Kidney tubule cell (primary cell): ENCODE measurements around the gene BAZ2B.
"Not testable (repeated sequence)": the region's sequence is repeated elsewhere in the genome, so short reads cannot be mapped to it uniquely, and the experiment has no call there.

ENCODE experiments used
- DNase-seq: peaks from one replicate; pipeline ENCODE4 v3.0.0-alpha.2; 2018; ENCODE audit warnings: low spot score

Gene BAZ2B, protein sequence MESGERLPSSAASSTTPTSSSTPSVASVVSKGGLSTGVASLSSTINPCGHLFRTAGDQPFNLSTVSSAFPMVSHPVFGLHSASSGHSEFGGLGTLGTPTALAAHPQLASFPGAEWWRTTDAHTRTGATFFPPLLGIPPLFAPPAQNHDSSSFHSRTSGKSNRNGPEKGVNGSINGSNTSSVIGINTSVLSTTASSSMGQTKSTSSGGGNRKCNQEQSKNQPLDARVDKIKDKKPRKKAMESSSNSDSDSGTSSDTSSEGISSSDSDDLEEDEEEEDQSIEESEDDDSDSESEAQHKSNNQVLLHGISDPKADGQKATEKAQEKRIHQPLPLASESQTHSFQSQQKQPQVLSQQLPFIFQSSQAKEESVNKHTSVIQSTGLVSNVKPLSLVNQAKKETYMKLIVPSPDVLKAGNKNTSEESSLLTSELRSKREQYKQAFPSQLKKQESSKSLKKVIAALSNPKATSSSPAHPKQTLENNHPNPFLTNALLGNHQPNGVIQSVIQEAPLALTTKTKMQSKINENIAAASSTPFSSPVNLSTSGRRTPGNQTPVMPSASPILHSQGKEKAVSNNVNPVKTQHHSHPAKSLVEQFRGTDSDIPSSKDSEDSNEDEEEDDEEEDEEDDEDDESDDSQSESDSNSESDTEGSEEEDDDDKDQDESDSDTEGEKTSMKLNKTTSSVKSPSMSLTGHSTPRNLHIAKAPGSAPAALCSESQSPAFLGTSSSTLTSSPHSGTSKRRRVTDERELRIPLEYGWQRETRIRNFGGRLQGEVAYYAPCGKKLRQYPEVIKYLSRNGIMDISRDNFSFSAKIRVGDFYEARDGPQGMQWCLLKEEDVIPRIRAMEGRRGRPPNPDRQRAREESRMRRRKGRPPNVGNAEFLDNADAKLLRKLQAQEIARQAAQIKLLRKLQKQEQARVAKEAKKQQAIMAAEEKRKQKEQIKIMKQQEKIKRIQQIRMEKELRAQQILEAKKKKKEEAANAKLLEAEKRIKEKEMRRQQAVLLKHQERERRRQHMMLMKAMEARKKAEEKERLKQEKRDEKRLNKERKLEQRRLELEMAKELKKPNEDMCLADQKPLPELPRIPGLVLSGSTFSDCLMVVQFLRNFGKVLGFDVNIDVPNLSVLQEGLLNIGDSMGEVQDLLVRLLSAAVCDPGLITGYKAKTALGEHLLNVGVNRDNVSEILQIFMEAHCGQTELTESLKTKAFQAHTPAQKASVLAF (N-terminal part only)

DNA sequence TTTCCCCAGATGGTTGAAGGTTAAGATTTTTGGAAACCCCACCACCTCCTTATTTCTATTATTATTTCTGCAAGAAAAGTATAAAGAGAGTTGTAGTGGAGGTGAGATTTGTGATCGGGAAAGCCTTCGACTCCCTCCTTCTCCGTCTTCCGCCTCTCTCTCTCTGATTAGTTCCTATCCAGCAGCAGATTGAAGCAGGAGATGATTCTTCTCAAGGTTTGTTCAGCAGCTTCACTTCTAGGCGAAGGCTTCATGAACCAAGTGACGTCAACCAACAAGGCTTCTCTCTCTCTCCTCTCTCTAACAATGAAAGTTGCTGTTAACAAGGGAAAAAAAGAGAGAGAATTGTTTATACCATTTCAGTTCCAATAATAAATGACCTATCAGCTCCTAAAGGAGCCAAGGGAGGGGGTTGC, at the start of gene BAZ2B:
TSS of gene BAZ2B (minus strand) at position 263 of the 416 bp plus-strand sequence. CDS start 137,829 bp downstream, outside the sequence.
- peak; percentile 87 for DNase-seq

DNA sequence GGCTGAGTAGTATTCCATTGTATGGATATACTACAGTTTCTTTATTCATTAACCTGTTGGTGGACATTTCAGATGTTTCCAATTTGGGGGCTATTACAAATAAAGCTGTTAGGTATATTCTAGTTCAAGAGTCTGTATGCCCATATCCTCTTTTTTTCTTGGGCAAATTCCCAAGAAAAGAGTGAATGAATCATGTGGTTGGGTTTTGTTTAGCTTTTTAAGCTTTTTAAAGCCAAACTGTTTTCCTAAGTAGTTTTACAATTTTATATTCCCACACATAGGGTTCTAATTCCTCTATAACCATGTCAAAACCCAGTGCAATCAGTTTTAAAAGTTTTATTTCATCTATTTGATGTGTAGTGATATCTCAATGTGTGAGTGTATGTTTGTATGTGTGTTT, 44.9 kb upstream of the BAZ2B start:
- no peak for DNase-seq

DNA sequence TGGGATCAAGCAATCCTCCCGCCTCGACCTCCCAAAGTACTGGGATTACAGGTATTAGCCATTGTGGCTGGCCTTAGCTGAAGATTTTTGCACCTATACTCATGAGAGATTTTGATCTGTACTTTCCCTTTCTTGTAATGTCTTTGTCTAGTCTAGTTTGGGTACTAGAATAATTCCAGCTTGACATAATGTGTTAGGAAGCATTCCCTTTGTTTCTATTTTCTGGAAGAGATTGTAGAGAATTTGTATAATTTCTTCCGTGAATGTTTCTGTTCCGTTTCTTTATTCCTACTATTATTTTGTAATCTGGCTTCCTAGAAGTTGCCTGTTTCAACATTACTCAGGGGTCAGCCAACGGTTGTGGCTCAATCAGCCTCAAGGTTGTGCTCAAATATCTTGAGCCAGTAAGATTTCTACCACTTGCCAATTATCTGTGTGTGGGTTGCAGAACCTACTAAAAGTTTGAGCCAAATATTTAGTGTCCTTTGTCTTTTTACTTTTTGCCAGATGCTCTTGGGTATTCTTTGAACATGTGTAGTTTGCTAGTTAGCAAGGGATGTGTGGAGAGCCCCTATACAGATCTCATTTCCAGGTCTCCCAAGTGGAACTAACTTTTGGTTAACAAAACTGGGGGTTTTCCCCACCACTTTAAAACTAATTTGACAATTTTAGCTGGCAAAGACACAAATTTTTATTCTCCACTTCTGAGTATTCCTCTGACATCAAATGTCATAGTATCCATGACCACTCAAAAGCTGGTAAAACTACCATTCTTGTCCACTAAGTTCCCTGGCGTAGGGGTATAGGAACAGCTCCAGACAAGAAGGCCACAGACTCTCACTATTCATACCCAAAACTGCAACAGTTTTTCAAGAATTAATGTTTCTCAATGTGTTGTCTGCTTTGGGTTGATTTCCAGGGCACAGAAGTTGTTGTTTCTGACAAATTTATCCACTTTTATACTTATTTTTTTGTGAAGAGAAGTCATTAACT, 42.8 kb upstream of the BAZ2B start:
- no peak for DNase-seq

DNA sequence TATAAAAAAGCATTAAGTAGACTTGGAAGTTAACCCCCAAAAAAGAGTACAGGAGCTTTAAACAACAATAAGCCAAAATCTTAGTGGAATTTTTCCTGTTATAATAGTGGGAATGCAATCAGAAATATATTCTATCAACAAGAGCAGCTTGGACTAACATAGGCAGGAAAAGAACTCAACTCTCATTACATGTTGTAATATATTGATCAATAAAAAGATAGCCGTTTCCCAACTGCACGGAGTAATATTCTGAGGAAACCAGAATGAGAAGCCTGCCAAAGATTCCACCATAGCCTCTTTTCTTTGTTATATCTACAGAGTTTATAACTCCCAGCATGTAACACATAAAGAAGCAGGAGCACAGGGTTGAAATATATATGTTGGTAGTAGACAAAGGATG, 37.6 kb upstream of the BAZ2B start:
- DNase-seq, result no peak

DNA sequence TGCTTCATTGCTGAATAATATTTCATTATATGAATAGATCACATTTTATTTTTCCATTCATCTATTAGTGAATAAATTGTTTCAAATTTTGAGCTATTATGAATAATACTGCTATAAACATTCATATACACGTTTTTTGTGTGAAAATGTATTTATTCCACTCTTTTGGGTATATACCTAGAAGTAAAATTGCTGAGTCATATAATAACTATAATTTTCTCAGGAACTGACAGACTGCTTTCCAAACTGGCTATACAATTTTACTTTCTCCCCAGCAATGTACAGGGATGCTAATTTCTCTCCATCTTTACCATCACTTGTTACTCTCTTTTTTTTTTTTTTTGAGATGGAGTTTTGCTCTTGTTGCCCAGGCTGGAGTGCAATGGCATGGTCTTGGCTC, 35.5 kb upstream of the BAZ2B start:
- DNase-seq, result no peak

DNA sequence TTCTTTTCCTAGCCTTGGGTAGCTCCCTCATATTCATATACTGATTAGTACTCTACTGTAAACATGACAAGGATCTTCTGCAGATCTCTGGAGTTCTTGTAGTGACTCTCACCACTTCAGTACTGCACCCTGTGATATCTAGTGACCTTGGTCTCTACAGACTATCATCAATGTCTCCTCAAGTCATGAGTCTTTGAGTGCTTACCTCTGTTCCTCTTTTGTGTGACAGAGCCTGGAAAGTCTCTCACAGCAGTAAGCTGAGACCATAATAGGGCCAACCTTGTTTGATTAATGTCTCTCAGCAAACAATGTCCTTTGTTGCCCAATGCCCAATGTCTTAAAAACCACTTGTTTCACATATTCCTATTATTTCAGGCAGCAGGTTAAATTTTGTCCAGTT, 34.2 kb upstream of the BAZ2B start:
- DNase-seq, result no peak

DNA sequence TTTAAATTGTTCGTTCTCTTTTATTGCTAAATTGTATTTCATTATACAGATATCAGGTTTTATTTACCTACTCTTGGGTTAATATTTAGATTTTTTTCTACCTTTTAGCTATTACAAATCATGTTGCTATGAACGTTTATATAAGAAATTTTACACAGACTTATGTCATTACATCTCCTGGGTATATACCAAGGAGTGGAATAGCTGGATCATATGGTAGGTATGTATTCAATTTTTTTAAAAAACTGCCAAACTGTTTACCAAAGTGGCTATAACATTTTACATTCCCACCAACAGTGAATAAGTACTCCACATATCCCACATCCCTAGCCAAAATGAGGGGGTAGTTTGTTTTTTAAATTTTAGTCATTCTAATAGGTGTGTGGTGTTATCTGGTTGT, 32.3 kb upstream of the BAZ2B start:
- DNase-seq, result no peak

DNA sequence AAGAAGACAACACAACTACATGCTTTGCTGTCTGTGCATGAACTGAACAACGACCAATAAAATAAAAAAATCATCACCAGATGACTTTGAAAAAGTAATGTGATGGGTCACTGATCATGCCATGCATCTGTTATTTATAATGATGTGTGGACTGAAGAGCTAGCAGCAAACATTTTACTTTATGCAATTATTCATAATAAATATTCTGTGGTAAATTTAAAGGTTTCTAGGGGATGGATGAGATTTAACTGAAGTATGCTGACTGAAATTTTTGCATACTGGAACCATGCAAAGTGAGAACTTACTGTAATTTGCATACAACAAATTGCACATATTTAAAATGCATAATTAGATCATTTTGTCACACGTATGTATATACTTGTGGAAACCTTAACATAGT, 31.3 kb upstream of the BAZ2B start:
- no peak for DNase-seq

DNA sequence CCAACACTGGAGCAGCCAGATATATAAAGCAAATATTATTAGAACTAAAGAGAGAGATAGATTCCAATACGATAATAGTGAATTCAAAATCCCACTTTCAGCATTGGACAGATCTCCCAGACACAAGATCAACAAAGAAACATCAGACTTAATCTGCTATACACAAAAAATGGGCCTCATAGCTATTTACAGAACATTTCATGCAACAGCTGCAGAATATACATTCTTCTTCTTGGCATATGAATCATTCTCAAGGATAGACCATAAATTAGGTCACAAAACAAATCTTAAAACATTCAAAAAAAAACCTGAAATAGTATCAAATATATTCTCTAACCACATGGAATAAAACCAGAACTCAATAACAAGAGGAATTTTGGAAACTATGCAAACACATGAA, 23.8 kb upstream of the BAZ2B start:
- no peak for DNase-seq

DNA sequence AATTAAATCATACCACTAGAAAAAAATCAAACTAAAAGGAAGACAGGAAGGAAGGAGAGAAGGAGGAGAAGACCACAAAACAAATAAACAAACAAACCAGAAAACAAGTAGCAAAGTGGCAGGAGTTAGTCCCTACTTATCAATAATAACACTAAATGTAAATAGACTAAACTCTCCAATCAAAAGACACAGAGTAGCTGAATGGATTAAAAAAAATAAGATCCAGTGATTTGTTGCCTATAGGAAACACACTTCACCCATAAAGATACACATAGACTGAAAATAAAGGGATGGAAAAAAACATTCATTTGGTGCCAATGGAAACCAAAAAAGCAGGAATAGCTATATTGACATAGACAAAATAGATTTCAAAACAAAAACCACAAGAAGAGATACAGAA, 23.4 kb upstream of the BAZ2B start:
- no peak for DNase-seq

DNA sequence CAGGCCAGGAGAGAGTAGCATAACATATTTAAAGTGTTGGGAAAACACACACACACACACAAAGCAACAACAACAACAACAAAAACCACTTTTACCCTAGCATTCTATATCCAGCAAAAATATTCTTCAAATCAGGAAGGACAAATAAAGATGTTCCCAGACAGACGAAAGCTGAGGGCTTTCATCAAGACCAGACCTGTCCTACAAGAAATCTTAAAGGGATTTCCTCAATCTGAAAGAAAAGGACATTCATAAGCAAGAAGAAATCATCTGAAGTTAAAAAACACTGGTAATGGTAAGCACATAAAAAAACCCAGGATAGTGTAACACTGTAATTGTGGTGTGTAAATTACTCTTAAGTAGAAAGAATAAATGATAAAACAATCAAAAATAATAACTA, 22.7 kb upstream of the BAZ2B start:
- no peak for DNase-seq

DNA sequence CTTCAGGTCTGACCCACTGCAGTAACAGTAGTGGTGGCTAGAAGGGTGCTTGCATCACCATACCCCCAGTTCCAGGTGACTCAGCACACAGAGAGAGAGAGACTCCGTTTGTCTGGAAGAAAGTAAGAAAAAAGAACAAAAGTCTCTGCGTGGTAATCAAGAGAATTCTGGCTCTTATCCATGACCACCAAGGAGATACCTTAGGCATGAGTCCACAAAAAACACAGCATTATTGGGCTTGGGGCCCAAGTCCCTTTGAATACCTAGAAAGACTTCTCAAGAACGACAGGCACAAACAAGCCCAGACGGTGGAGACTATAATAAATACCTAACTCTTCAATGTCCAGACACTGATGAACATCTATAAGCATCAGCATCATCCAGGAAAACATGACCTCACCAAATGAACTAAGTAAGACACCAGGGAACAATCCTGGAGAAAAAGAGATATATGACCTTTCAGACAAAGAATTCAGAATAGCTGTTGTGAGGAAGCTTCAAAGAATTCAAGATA, 21.7 kb upstream of the BAZ2B start:
- DNase-seq, result peak; percentile 95

DNA sequence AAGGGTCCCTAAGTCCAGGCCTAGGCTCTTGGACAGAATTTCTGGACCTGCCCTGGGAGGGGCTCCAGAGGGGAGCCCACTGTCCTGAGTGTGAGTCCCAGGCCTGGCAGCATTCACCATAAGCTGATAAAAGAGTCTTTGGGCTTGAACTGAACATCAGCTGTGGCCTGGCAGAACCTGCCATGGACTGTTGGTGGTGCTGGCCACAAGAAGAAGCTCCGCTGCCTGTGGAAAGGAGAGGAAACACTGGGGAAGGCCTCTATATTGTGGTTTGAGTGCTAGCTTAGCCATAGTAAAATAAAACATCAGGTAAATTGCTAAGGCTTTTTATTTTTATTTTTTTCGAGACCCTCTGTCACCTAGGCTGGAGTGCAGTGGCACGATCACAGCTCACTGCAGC, 20.9 kb upstream of the BAZ2B start:
- DNase-seq, result no peak

DNA sequence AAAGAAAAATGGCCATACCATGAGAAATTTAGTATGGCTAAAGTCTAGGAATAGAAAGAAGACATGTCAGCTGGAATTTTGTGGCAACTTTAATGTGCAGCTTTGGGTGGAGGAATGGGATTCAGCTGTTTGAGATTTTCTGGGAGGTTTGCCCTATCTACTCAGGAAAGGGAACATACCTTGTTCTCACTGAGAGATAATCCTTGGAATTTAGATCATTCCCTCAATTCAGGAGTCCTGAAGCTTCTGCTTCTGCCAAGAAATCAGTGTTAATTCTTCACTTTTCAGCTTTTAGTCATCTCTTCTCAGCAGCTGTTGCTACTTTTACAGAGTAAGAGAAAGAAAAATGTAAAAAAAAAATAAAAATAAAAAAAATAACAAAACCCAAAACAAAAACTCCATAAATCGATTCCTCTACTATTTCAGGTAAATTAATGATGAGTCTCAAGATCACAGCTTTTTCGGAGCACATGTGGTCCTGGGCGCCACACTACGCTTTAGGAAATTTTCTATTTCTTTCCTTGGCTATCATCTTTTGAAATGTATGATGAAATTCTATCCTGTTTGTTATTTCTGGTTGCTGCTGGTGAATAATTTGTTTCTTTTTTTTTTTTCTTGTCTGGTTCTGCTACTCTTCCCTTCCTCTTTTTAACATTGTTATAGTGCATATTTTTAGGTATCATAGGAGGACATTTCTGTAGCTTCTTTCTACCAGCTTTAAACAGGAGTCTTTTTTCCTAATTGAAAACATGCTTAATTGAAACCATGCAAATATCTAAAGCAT, 18.9 kb upstream of the BAZ2B start:
- no peak for DNase-seq

DNA sequence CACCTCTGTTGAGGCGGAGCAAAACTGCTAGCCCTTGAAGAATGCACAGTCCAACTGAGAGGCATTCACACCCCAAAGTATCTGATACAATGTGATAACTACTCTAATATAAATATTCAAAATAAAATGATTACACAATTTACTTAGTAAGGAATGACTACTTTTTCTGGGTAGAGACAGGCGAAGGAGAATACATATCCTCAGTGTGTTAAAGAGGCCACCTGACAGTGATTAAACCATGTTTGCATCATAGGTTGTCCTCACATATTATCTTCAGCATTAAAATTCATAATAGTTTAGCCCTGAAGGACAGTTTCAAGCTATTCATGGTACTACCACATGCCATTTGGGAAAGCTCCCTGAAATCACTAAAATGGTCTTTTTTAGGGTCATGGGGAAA, 16.9 kb upstream of the BAZ2B start:
- no peak for DNase-seq

DNA sequence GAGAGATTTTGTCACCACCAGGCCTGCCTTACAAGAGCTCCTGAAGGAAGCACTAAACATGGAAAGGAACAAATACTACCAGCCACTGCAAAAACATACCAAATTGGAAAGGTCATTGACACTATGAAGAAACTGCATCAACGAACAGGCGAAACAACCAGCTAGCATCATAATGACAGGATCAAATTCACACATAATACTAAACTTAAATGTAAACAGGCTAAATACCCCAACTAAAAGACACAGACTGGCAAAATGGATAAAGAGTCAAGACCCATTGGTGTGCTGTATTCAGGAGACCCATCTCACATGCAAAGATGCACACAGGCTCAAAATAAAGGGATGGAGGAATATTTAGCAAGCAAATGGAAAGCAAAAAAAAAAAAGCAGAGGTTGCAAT, 9.3 kb upstream of the BAZ2B start:
- not testable (repeated sequence) for DNase-seq

DNA sequence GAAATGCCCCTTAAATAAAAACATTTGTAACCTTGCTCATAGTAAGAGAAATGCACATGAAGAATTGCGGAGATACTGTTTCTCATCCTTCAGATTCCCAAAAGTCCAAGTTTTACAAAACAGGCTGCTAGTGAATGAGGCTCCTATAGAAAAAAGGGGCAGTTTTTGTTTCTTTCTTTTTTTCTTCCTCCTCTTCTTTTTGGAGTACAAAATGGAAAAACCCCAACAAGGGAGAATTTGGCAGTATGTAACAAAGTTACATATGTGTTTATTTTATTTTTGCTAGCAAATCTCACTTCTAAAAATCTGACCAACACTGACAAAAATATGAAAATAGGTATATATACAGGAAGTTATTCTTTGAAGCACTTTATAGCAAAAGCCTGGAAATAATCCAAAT, 7.1 kb upstream of the BAZ2B start:
- DNase-seq, result no peak

DNA sequence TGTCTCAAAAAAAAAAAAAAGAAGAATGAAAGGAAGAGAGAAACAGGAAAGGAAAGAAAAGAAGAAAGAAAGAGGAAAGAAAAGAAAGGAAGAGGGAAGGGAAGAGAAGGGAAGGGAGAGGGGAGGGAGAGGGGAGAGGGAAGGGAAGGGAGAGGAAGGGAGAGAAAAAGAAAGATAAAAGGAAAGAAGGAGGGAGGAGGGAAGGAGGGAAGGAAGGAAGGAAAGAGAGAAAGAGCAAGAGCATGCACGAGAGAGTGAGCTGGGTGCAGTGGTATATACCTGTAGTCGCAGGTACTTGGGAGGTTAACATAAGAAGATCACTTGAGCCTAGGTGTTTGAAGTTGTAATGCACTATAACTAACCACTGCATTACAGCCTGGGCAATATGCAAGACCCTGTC, 6.6 kb upstream of the BAZ2B start:
- no peak for DNase-seq

DNA sequence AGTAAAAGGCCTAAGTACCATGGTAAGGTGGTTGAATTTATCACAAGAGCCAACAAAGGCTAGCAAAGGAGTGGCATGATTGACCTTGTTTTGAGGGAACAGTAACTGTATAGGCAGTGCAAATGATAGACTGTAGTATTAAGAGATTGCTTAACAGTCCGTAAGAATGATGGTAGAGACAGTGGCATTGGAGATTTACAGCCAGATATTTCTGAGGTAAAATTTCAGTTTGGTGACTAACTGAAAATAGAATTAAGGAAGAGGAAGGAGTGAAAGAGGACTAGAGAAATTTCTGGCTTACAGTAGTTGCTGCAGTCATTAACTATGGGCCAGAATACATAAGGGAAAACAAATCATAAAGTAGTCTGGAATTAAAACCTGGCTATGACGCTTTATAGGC, 4.4 kb upstream of the BAZ2B start:
- DNase-seq, result no peak

DNA sequence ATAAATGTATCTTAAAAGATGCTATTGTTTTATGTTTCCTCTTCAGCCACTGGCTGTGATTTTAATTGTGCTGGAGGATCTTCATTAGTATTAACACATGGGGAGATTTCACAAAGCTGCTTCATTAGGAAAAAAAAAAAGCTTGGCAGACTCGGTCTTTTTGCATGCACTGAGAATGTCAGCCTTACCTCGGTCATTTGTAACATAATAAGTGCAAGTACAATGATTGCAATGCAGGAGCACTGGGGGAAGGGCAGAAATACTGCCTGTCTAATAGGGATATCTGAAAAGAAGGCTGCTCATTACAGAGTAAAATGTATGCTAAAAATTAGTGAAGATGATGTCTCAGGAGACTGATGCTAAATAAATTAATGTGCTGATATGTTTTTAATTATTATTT, 1.3 kb upstream of the BAZ2B start:
- DNase-seq, result no peak
